ENCODE results near the gene MYMK. TPM values are rescaled to one million over a fixed set of nuclear protein-coding genes. Genes with fewer than 3 reads are reported as not detected.
A peak's percentile ranks its signal among the peaks of the same experiment; 100 is the strongest.

MYMK gene
- total RNA-seq, 1 donor from 2014 or later: not detected

- H3K27ac Mint-ChIP-seq (ENCODE audit: unreplicated experiment): no peak overlapping the region
- no peak for TF ChIP-seq CTCF (IDR thresholded peaks at IDR 0.05; ENCODE audit: partially characterized antibody, unreplicated experiment)
- H3K4me3 Mint-ChIP-seq (ENCODE audit: unreplicated experiment): no peak overlapping the region
- peaks cover 7% of the 10 kb centered on the region for H3K4me1 Mint-ChIP-seq (ENCODE audit: low read depth, unreplicated experiment)
- peaks cover 8% of the 10 kb centered on the region for H3K27me3 Mint-ChIP-seq (ENCODE audit: unreplicated experiment)
- peak; percentile 23 for DNase-seq
- peaks cover 1% of the 10 kb centered on the region for H3K9me3 Mint-ChIP-seq (ENCODE audit: unreplicated experiment)
- H3K36me3 Mint-ChIP-seq (ENCODE audit: unreplicated experiment): no peaks in the 10 kb centered on the region
These were observed 37.4 kb downstream of the MYMK start for GRCh38 chr9:133487331-133487725.

DNA sequence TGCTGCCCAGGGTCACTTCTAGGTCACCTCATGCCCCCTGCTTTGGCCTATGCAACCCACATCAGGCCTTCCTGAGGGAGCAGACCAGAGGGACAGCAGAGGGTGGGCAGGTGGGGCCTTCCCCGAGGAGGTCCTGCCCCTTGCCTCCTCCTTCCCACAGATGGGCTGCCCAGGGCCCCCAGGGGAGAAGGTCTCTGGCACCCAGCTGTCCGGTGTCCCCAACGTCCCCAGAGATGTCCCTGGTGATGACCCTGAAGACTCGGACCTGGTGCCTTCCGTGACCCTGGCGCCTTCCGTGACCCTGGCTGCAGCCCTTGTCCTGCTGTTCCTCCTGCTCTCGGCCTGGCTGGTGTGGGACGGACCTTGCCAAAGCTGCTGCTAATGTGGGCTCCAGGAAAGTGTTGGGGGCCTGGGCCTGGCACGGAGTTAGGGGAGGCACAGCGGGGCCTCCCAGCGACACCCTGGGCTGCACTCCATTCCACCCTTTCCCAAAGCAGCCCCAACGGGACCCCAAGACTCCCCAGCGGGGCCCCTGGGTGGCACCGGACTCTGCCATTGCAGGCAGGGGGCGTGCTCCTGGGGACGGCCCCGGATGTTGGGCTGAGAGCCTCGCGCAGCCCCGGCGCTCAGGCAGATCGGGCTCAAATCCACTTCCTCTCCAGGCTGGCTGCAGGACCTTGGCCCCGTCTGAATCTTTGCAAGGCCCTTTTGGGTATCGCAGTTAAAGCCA lies 39.1 kb downstream of the MYMK start:
- Mint-ChIP-seq H3K27me3 (ENCODE audit: unreplicated experiment) (peaks cover 8% of the 10 kb centered on the region), H3K27ac (ENCODE audit: unreplicated experiment) (no peak overlapping the region), H3K4me3 (ENCODE audit: unreplicated experiment) (no peak overlapping the region), H3K36me3 (ENCODE audit: unreplicated experiment) (no peaks in the 10 kb centered on the region), H3K9me3 (ENCODE audit: unreplicated experiment) (peaks cover 1% of the 10 kb centered on the region), H3K4me1 (ENCODE audit: low read depth, unreplicated experiment) (peaks cover 10% of the 10 kb centered on the region)
- DNase-seq: peak; percentile 20
- no peak for TF ChIP-seq CTCF (IDR thresholded peaks at IDR 0.05; ENCODE audit: partially characterized antibody, unreplicated experiment)

- no peak overlapping the region for H3K4me3 Mint-ChIP-seq (ENCODE audit: unreplicated experiment)
- H3K27ac Mint-ChIP-seq (ENCODE audit: unreplicated experiment): no peak overlapping the region
- H3K36me3 Mint-ChIP-seq (ENCODE audit: unreplicated experiment): no peaks in the 10 kb centered on the region
- no peak for TF ChIP-seq CTCF (IDR thresholded peaks at IDR 0.05; ENCODE audit: partially characterized antibody, unreplicated experiment)
- H3K27me3 Mint-ChIP-seq (ENCODE audit: unreplicated experiment): peaks cover 8% of the 10 kb centered on the region
- peak; percentile 36 for DNase-seq
- peaks cover 11% of the 10 kb centered on the region for H3K4me1 Mint-ChIP-seq (ENCODE audit: low read depth, unreplicated experiment)
- peaks cover 3% of the 10 kb centered on the region for H3K9me3 Mint-ChIP-seq (ENCODE audit: unreplicated experiment)
These were observed 39.9 kb downstream of the MYMK start for GRCh38 chr9:133484671-133485437.

DNA sequence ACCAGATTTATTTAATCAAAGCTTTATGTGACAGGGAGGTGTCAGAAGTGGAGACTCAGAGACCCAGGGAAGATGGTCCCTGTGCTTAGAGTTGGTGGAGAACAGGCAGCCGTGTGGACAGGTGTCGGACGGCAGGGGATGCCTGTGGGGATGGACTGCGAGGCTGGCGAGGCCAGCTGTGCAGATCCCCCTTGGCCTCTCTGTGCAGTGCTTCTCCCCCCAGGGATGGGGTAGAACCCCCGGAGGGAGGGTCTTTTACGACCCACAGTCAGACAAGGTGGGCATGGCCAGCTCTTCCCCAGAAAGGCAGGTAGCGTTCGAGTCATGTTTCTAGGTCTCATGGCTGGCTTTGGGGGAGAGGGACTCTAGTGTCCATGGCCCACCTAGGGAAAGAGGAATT lies 41.1 kb downstream of the MYMK start:
- Mint-ChIP-seq H3K27ac (ENCODE audit: unreplicated experiment) (no peak overlapping the region), H3K4me1 (ENCODE audit: low read depth, unreplicated experiment) (peaks cover 9% of the 10 kb centered on the region), H3K27me3 (ENCODE audit: unreplicated experiment) (peaks cover 5% of the 10 kb centered on the region), H3K9me3 (ENCODE audit: unreplicated experiment) (peaks cover 2% of the 10 kb centered on the region), H3K36me3 (ENCODE audit: unreplicated experiment) (no peaks in the 10 kb centered on the region), H3K4me3 (ENCODE audit: unreplicated experiment) (no peak overlapping the region)
- DNase-seq: peak; percentile 7
- no peak for TF ChIP-seq CTCF (IDR thresholded peaks at IDR 0.05; ENCODE audit: partially characterized antibody, unreplicated experiment)

Measured in glutamatergic neuron (in vitro differentiated cells).